SK-N-SH (cell line): ENCODE measurements around the gene SEMA3B.

ENCODE experiments used
- CHD2 ChIP-seq: fragments of 150-350 bp; IDR thresholded peaks from 2 replicates; pipeline ENCODE4 v1.6.1; 2018; ENCODE audit warnings: low read length; ENCODE audit not compliant: partially characterized antibody
- EP300 ChIP-seq, 2 experiments: IDR thresholded peaks; 2 replicates each; pipeline versions ENCODE4 v1.4.0 to v1.6.1; 2012; ENCODE audit warnings: borderline replicate concordance in 1 of 2, low read depth in 1 of 2, low read length in 1 of 2
- EZH2phosphoT487 ChIP-seq: fragments of 200-600 bp; sonication (generic); IDR thresholded peaks from 2 replicates; pipeline ENCODE4 v1.6.1; 2017; ENCODE audit warnings: low read depth, mixed run types, mild to moderate bottlenecking, antibody characterized with exemption, moderate library complexity, borderline replicate concordance
- GABPA ChIP-seq: IDR thresholded peaks from 2 replicates; pipeline ENCODE4 v1.4.0; 2012; ENCODE audit warnings: low read depth, mild to moderate bottlenecking
- NRF1 ChIP-seq: IDR thresholded peaks from 2 replicates; pipeline ENCODE4 v1.6.1; 2012; ENCODE audit warnings: low read depth, mild to moderate bottlenecking, low read length
- TAF1 ChIP-seq: IDR thresholded peaks from 2 replicates; pipeline ENCODE4 v1.6.1; 2012; ENCODE audit warnings: low read depth, mild to moderate bottlenecking, low read length, moderate library complexity, borderline replicate concordance
- TCF12 ChIP-seq: IDR thresholded peaks from 2 replicates; pipeline ENCODE4 v1.4.0; 2012
- TF ChIP-seq, protein P1 (sequence below): fragments of 200-600 bp; sonication (generic); IDR thresholded peaks from 2 replicates; pipeline ENCODE4 v1.6.1; 2017; ENCODE audit warnings: antibody characterized with exemption, mild to moderate bottlenecking, moderate library complexity
- TF ChIP-seq, protein P2 (sequence below): IDR thresholded peaks from 2 replicates; pipeline ENCODE4; 2012
- TF ChIP-seq, protein P3 (sequence below): IDR thresholded peaks from 2 replicates; pipeline ENCODE4 v1.4.0; 2012; ENCODE audit warnings: low read depth
- TF ChIP-seq, protein P4 (sequence below): fragments of 150-350 bp; IDR thresholded peaks from 2 replicates; pipeline ENCODE4 v1.6.1; 2017; ENCODE audit warnings: antibody characterized with exemption, low read length, low read depth, borderline replicate concordance

DNA sequence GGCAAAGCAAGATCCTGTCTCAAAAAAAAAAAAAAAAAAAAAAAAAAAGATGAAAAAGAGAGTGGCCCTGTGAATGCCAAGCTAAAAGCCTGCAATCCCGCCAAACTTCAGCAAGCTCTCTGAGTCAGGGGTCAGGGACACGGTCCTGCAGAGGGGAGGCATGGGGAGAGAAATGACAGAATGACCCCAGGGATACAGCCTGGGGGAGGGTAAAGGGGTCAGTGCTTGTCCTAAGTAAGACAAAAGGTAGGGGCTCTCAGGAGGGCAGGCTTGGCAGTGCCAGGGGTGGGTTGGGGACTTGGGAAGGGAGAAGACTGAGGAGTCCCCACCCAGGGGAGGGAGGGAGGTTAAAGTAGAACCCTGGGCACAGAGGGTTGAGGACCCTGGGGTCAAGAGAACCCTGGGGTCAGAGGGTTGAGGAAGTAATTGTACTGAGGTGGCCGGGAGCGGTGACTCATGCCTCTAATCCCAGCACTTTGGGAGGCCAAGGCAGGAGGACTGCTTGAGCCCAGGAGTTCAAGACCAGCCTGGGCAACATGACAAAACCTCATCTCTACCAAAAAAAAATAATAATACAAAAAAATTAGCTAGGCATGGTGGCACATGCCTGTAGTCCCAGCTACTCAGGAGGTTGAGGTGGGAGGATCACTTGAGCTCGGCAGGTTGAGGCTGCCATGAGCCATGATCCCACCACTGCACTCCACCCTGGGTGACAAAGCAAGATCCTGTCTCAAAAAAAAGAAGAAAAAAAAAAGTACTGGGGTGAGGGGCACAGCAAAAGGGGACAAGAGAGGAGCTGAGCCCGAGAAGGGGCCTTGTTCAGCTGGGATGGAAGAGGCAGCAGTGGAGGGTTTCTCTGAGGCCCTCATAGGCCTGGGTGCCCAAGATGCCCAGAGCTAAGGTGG, 5.2 kb upstream of the SEMA3B start:
- TF ChIP-seq, protein P1, sequence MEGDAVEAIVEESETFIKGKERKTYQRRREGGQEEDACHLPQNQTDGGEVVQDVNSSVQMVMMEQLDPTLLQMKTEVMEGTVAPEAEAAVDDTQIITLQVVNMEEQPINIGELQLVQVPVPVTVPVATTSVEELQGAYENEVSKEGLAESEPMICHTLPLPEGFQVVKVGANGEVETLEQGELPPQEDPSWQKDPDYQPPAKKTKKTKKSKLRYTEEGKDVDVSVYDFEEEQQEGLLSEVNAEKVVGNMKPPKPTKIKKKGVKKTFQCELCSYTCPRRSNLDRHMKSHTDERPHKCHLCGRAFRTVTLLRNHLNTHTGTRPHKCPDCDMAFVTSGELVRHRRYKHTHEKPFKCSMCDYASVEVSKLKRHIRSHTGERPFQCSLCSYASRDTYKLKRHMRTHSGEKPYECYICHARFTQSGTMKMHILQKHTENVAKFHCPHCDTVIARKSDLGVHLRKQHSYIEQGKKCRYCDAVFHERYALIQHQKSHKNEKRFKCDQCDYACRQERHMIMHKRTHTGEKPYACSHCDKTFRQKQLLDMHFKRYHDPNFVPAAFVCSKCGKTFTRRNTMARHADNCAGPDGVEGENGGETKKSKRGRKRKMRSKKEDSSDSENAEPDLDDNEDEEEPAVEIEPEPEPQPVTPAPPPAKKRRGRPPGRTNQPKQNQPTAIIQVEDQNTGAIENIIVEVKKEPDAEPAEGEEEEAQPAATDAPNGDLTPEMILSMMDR: no peak
- TF ChIP-seq TAF1 (no peak), CHD2 (no peak), TCF12 (no peak), NRF1 (no peak), GABPA (no peak), EZH2phosphoT487 (no peak), EP300 (IDR thresholded peaks at IDR 0.05; ENCODE audit: borderline replicate concordance in 1 of 2, low read depth in 1 of 2, low read length in 1 of 2) (no peak)
- TF ChIP-seq, protein P2, sequence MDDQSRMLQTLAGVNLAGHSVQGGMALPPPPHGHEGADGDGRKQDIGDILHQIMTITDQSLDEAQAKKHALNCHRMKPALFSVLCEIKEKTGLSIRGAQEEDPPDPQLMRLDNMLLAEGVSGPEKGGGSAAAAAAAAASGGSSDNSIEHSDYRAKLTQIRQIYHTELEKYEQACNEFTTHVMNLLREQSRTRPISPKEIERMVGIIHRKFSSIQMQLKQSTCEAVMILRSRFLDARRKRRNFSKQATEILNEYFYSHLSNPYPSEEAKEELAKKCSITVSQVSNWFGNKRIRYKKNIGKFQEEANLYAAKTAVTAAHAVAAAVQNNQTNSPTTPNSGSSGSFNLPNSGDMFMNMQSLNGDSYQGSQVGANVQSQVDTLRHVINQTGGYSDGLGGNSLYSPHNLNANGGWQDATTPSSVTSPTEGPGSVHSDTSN: no peak
- TF ChIP-seq, protein P3, sequence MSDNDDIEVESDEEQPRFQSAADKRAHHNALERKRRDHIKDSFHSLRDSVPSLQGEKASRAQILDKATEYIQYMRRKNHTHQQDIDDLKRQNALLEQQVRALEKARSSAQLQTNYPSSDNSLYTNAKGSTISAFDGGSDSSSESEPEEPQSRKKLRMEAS: no peak
- TF ChIP-seq, protein P4, sequence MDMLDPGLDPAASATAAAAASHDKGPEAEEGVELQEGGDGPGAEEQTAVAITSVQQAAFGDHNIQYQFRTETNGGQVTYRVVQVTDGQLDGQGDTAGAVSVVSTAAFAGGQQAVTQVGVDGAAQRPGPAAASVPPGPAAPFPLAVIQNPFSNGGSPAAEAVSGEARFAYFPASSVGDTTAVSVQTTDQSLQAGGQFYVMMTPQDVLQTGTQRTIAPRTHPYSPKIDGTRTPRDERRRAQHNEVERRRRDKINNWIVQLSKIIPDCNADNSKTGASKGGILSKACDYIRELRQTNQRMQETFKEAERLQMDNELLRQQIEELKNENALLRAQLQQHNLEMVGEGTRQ: no peak
